Vagina (tissue), 2 donors: ENCODE results near the gene ASPHD1.

Experiments
- CTCF ChIP-seq, 3 experiments: fragments of 450-650 bp in 2 of 3; fragments of 200-600 bp in 1 of 3; sonication (generic) in 1 of 3; IDR thresholded peaks; one replicate each; pipeline ENCODE4 v1.5.1; 2017 to 2019; ENCODE audit warnings: antibody characterized with exemption in 3 of 3, mild to moderate bottlenecking in 2 of 3, moderate library complexity in 2 of 3
- POLR2A ChIP-seq, 2 donors: fragments of 450-650 bp; IDR thresholded peaks; one replicate each; pipeline ENCODE4 v1.6.1; 2017; ENCODE audit warnings: antibody characterized with exemption in 2 of 2, mild to moderate bottlenecking in 2 of 2, moderate library complexity in 2 of 2
- POLR2AphosphoS5 ChIP-seq, 2 donors: sonication (generic); formaldehyde crosslinking; IDR thresholded peaks; one replicate each; pipeline ENCODE4 v1.9.0; 2017; ENCODE audit warnings: antibody characterized with exemption in 2 of 2, mild to moderate bottlenecking in 2 of 2, low read depth in 1 of 2; ENCODE audit not compliant: insufficient read depth in 1 of 2

DNA sequence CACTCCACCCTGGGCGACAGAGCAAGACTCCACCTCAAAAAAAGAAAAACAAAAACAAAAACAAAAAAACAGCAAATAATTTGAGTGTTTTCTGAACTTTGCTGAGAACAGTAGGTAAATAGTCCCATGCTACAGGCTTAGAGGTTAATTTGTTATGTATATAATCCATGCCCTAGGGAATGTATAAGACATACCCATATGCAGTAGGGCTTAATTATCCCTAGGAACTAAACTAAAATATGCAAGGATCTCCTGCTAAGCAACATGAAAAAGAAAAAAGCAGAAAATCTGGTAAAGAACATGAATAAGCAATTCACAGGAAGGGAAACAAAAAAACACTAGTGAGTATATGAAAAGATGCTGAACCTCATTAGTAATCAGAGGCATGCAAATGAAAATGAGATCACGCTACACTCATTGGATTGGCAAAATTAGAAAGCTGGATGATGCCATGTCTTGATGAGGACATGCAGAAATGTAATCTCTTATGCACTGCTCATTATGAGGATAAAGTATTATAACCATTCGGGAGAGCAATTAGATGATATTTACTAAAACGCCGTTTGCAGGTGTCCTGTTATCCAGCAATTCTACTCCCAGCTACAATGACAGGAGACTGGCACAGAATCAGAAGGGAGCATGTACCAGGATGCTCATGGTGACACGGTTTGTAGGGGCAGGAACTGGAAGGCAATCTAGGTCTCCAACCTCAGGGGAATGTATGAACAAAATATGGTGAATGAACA, 20.2 kb downstream of the ASPHD1 start:
- TF ChIP-seq CTCF (IDR thresholded peaks at IDR 0.05) = no peak
- no peak for TF ChIP-seq POLR2A (IDR thresholded peaks at IDR 0.05)
- TF ChIP-seq POLR2AphosphoS5 (IDR thresholded peaks at IDR 0.05; ENCODE audit: insufficient read depth in 1 of 2, low read depth in 1 of 2) = no peak
